ENCODE results near the gene KIAA0513.

GRCh38 chr16:85133290-85133599 lies 105.7 kb downstream of the KIAA0513 start:
- no peak for TF ChIP-seq CTCF (optimal IDR thresholded peaks at IDR 0.05 in 1 of 3, IDR thresholded peaks at IDR 0.05 in 1 of 3, conservative IDR thresholded peaks at IDR 0.05 in 1 of 3; ENCODE audit: extremely low read depth in 1 of 3, insufficient read depth in 2 of 3, low read length in 3 of 3)
- TF ChIP-seq EZH2 (IDR thresholded peaks at IDR 0.05; ENCODE audit: low read length) = no peak
